HTR-8/SVneo (cell line): ENCODE data around the gene RAB27B.

Experiments
- DNase-seq: peaks from one replicate; pipeline ENCODE4 v3.0.0; 2011; ENCODE audit warnings: low spot score, mixed read lengths; ENCODE audit not compliant: insufficient read length
- FAIRE-seq: peaks from 2 replicates; lab custom pipeline; 2011; peaks lifted over from hg19 to GRCh38; lab: Jason Lieb, UNC

RAB27B gene

DNA sequence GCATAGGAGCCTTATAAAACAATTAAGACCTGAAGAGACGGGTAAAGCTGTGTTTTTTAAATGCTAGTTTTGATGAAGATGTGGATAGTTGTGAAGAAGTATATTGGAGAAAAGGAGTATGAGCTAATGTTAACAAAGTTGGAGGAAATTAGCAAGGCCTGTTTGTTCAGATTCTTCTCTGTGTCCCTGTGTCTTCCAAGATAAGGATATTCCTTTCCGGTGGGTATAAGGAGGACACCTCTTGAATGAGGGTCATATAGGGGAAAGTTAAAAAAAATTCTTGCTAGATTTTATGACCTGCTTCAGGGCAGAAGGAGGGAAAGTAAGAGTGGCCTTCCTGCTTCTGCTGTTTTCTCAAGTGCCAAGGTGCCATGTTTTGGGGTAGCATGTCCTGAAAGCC, 72.0 kb downstream of the RAB27B start:
- FAIRE-seq: no peak

DNA sequence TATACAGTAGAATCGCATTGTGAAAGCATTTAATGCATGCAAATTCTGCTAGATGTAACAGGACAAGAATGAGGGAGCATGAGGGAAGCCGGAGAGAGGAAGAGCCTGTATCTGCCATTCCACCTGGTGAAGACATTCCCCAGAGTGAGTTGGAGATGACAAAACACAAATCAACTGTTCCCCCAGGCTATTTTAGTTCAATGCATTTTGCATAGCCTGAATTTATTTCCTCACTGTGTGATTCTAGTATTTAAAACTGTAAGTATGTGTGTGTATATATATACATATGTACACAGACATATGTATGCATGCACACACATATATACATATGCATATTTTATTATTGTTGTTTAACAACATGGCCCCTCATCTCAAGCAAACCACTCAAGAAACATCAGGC, 76.3 kb downstream of the RAB27B start:
- DNase-seq (no peak), FAIRE-seq (no peak)

More for the DNA sequence above, 72.0 kb downstream of the RAB27B start:
- no peak for DNase-seq

GRCh38 chr18:54905629-54906028, 77.4 kb downstream of the RAB27B start:
- no peak for FAIRE-seq

GRCh38 chr18:54906331-54907185, 78.3 kb downstream of the RAB27B start:
- DNase-seq (no peak), FAIRE-seq (no peak)

More at GRCh38 chr18:54905629-54906028, 77.4 kb downstream of the RAB27B start:
- no peak for DNase-seq

DNA sequence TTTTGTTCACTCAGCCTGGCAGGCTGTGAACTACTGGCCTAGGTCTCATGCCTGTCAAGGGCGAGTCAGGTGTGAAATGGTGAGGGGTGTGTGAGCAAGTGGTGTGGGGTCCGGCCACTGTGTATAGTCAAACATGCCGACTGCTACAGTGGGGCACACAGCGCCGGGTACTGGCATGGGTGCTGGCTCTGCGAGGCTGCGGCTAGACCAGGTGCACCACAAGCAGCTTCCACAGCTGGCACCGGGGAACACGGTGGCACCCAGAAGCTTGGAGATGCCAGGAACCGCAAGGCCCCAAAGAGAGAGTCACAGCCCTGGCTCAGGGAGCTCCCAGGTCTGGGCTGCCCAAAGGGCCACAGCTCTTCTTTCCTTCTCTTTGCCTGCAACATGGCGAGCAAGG, 81.3 kb downstream of the RAB27B start:
- DNase-seq (no peak), FAIRE-seq (no peak)

DNA sequence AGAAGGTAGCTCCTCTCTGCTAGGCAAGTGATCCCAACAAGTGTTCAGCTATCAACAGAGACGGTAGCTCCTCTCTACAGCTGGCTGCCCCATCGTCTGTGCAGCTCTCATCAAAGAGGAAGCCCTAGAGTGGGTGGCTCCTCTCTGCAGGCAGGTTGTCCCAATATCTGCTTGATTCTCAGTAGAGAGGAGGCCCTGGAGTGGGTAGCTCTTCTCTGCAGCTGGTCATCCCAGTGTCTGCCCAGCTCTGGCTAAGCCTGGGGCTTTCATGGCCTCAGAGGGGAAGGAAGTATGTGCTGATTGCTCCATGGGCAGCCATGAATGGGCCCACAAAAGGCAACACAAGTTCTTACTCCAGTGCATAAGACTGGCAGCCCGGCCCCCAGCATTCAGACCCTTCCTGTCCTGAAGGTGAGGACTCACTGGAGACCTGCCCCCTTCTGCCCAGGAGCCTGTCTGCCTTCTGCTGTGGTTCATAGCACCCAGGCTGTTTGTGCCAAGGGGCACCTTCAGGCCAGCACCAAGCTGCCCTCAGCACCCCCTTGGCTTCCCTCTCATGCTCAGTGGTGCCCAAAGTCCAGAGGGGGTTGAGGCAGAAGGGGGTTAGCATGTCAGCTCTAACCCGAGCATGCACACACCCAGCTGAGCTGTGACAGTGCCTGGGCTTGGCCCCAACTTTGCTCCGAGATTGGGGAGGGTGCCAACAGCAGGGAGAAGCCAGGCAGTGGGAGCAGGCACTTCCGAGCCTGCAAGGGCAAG, 82.1 kb downstream of the RAB27B start:
- FAIRE-seq: no peak
- DNase-seq: no peak

GRCh38 chr18:54911551-54911950, 83.3 kb downstream of the RAB27B start:
- no peak for DNase-seq
- FAIRE-seq: no peak

DNA sequence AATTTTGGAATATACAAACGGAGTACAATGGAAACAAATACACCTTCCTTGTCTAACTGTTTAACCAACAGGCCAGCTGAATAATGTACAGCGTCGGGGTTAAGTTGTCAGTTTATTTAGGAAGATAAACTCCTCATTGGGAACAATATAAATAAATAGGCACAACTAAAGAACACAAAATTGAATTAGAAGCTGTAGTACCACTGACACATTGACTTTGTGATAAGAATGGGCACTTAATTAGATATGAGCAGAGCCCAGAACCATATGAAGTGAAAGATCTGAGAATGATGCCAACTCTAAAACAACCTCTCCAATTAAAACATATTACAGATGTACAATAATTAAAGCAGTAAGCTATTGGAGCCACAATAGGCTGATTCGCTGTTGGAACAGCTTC, 86.5 kb downstream of the RAB27B start:
- DNase-seq: no peak
- no peak for FAIRE-seq

DNA sequence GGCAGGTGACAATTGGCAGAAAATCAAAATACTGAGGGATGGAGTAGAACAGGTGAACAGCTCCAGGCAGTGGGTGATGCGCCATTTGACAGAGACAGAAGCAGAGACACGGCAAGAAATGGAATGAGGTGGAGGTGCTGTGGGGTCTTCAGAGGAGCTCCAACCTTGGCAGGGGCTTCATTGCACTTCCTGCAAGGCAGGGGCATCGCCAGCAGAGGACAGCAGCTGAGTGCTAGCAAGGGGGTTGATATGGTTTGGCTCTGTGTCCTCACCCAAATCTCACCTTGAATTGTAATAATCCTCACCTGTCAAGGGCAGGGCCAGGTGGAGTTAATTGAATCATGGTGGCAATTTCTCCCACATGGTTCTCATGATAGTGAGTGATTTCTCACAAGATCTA, 88.2 kb downstream of the RAB27B start:
- no peak for FAIRE-seq
- no peak for DNase-seq

DNA sequence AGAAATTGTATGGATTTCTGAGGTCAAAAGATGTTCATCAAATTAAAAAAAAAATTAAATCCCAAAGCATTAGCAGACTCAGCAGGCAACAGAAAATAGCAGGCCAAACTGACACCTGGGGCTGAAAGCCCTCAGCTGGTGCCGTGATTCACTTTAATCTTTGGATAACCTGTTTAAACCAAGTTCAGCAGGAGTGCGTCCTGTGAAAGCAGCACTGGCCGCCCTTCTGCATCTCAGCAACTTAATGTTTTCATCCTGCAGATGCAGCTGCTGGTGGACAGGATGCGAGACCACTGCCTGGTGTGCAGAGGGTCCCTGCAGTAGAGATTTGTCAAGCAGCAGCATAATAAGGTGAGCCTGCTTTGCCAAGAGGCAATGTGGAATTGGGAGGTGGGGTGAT, 89.8 kb downstream of the RAB27B start:
- FAIRE-seq: no peak
- no peak for DNase-seq

GRCh38 chr18:54919412-54919811, 91.1 kb downstream of the RAB27B start:
- DNase-seq (no peak), FAIRE-seq (no peak)

- FAIRE-seq (no peak), DNase-seq (no peak)
Measured at GRCh38 chr18:54923339-54923956, 95.2 kb downstream of the RAB27B start.

GRCh38 chr18:54924948-54925347, 96.7 kb downstream of the RAB27B start:
- DNase-seq (no peak), FAIRE-seq (no peak)

GRCh38 chr18:54926593-54927325, 98.5 kb downstream of the RAB27B start:
- DNase-seq (no peak), FAIRE-seq (no peak)

DNA sequence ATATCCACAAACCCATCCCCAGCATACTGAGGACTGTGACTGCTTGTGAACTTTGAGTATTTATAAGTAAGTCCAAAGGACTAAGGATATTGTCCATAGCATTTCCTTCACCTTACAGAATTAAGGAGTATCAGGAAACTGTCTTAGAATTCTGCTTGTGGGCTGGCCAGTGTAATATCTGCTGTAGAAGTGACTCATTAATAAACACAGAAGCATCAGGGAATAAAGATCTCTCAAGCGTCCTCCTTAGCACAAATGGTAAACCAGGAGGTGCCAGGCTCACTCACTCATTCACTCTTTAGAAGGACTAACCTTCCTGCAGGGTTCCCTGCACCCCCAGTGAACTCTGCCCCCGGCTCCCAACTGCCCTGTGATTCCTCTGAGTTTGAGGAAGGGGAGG, 100.0 kb downstream of the RAB27B start:
- DNase-seq: no peak
- FAIRE-seq: no peak

DNA sequence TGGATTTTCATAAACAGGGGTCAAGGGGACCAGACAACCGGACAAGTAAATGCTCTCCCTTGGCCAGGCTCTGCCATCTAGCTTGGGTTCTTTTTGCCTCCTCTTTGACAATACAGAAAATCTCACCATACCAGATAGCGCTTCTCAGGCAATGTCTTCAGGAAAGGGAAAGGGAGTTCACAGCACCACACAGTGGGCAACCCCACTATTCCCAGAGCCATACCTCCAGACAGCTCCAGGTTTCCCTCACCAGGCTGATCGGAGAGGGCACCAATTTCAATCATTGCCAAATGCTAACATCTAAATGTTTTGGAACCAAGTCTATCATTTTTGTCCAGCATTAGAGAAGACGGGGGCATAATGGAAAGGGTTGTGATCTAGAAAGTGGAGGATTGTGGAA, 102.9 kb downstream of the RAB27B start:
- DNase-seq: no peak
- FAIRE-seq: no peak

- no peak for FAIRE-seq
- no peak for DNase-seq
Measured at GRCh38 chr18:54932472-54932871, 104.2 kb downstream of the RAB27B start.

GRCh38 chr18:54938506-54938905, 110.2 kb downstream of the RAB27B start:
- DNase-seq: no peak
- no peak for FAIRE-seq

- no peak for FAIRE-seq
- no peak for DNase-seq
Measured at GRCh38 chr18:54939361-54939917, 111.2 kb downstream of the RAB27B start.

DNA sequence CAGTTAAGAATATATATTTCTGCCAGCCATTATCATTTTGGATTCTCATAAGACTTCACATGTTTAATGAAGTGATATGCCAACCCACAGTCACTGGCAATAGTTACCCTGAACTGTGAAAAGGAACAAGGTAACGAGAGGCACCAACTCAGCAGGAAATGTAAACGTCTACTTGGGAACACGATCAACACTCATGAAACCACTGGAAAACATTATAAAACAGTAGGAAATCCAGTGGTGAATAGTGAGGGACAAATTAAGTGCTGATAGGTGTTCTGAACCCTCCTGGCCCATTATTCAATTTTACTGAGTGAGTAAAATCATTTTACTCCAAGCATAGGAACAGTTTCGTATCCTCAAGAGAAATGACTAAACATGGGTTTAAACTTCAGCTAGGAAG, 113.9 kb downstream of the RAB27B start:
- FAIRE-seq: no peak

More for the DNA sequence above, 113.9 kb downstream of the RAB27B start:
- no peak for DNase-seq
